Endothelial cell of umbilical vein (primary cell): ENCODE measurements around the gene FOXF1. TPM values are rescaled to one million over a fixed set of nuclear protein-coding genes. Genes with fewer than 3 reads are reported as not detected.

ENCODE experiments used
- BruUV-seq: library from RNA; stranded (reverse); fragments of 400-500 nt; replicated peaks from 2 replicates; lab custom pipeline; 2021; lab: Mats Ljungman, UMichigan
- CTCF ChIA-PET: fragments of 300-600, 350-600 bp; sonication (Branson Sonifier 250); formaldehyde crosslinking; loops from one replicate; lab custom pipeline; 2021; ENCODE audit warnings: antibody characterized with exemption, inconsistent platforms; lab: Charles Lee
- POLR2A ChIA-PET: fragments of 300-600, 350-600 bp; sonication (Branson Sonifier 250); formaldehyde crosslinking; loops from one replicate; lab custom pipeline; 2021; ENCODE audit warnings: antibody characterized with exemption, inconsistent platforms; lab: Charles Lee
- DNase-seq: peaks from one replicate; pipeline ENCODE4 v3.0.0-alpha.2; 2011; ENCODE audit warnings: low read depth, low spot score
- FAIRE-seq: peaks from 2 replicates; lab custom pipeline; 2011; peaks lifted over from hg19 to GRCh38; lab: Jason Lieb, UNC
- H2AFZ ChIP-seq: 2 replicates; pipeline ENCODE4 v1.6.0; 2012; ENCODE audit warnings: low read depth, low read length, control low read depth, inconsistent platforms
- H3K27ac ChIP-seq: 2 replicates; pipeline ENCODE4 v1.5.1; 2011; ENCODE audit warnings: low read depth, mild to moderate bottlenecking, control low read depth, low read length, moderate library complexity; ENCODE audit not compliant: insufficient read depth
- H3K27me3 ChIP-seq, 2 experiments: 2 replicates each; pipeline versions ENCODE4 v1.6.0 to v1.6.1; 2011; ENCODE audit warnings: low read length in 2 of 2, mixed read lengths in 1 of 2; ENCODE audit not compliant: control insufficient read depth in 2 of 2, insufficient read depth in 2 of 2
- H3K36me3 ChIP-seq, 2 experiments: 2 replicates in 1 of 2; 3 replicates in 1 of 2; pipeline ENCODE4 v1.5.1; 2011; ENCODE audit warnings: low read length in 2 of 2, mild to moderate bottlenecking in 1 of 2, moderate library complexity in 1 of 2; ENCODE audit not compliant: control insufficient read depth in 2 of 2, insufficient read depth in 2 of 2; ENCODE audit errors: extremely low read depth in 1 of 2
- H3K4me1 ChIP-seq: 3 replicates; pipeline ENCODE4 v1.5.1; 2011; ENCODE audit warnings: mild to moderate bottlenecking, low read length; ENCODE audit not compliant: control insufficient read depth, insufficient read depth; ENCODE audit errors: extremely low read depth
- H3K4me2 ChIP-seq: 2 replicates; pipeline ENCODE4 v1.6.1; 2011; ENCODE audit warnings: low read length, control low read depth, mixed read lengths; ENCODE audit not compliant: insufficient read depth
- H3K4me3 ChIP-seq, 3 experiments: fragments of 200-600 bp in 1 of 3; sonication (generic), shearing (Covaris generic) in 1 of 3; replicated peaks in 1 of 3; 2 replicates each; pipeline ENCODE4 v1.5.1; 2011 to 2016; ENCODE audit warnings: control low read depth in 3 of 3, low read length in 3 of 3, mild to moderate bottlenecking in 2 of 3, inconsistent platforms in 1 of 3, low read depth in 1 of 3, moderate library complexity in 1 of 3; ENCODE audit not compliant: insufficient read depth in 1 of 3
- H3K79me2 ChIP-seq: 2 replicates; pipeline ENCODE4 v1.6.0; 2012; ENCODE audit warnings: low read length, inconsistent platforms; ENCODE audit not compliant: control insufficient read depth, insufficient read depth
- H3K9ac ChIP-seq: replicated peaks from 2 replicates; pipeline ENCODE3; 2011; ENCODE audit warnings: low read length, control low read depth; ENCODE audit not compliant: insufficient read depth; ENCODE audit errors: extremely low read depth
- H3K9me1 ChIP-seq: replicated peaks from 3 replicates; pipeline ENCODE4 v1.6.0; 2011; ENCODE audit warnings: mild to moderate bottlenecking, low read length; ENCODE audit not compliant: control insufficient read depth, insufficient read depth; ENCODE audit errors: extremely low read depth
- H3K9me3 ChIP-seq: replicated peaks from 2 replicates; pipeline ENCODE4 v1.5.1; 2012; ENCODE audit warnings: low read length, inconsistent platforms; ENCODE audit not compliant: control insufficient read depth, insufficient read depth
- H4K20me1 ChIP-seq: replicated peaks from 2 replicates; pipeline ENCODE3; 2011; ENCODE audit warnings: mild to moderate bottlenecking, low read length; ENCODE audit not compliant: control insufficient read depth, insufficient read depth; ENCODE audit errors: extremely low read depth
- CTCF ChIP-seq, 2 donors: IDR thresholded peaks; 1 replicate in 1 of 2; 2 replicates in 1 of 2; pipeline ENCODE4 v1.5.1; 2011; ENCODE audit warnings: low read length in 2 of 2, mild to moderate bottlenecking in 2 of 2, moderate library complexity in 2 of 2, control low read depth in 1 of 2, inconsistent platforms in 1 of 2, low read depth in 1 of 2; ENCODE audit not compliant: insufficient read depth in 1 of 2; ENCODE audit errors: extremely low read depth in 1 of 2
- POLR2A ChIP-seq: IDR thresholded peaks from 2 replicates; pipeline ENCODE4 v1.6.1; 2012; ENCODE audit warnings: low read depth, mild to moderate bottlenecking, control low read depth, low read length
- POLR2AphosphoS5 ChIP-seq: IDR thresholded peaks from 2 replicates; pipeline ENCODE4 v1.6.1; 2012; ENCODE audit warnings: low read depth, mild to moderate bottlenecking, control low read depth, low read length, moderate library complexity; ENCODE audit not compliant: insufficient read depth
- dilution Hi-C: fragments of 300-500 bp; cut with MboI; formaldehyde crosslinking; loops from one replicate; pipeline ENCODE4 v1.15.0; 2019; ENCODE audit warnings: low sequenced_read_pairs; ENCODE audit not compliant: extremely low pct_ligation_motif_present
- intact Hi-C: fragments of 100-400 bp; cut with micrococcal nuclease; formaldehyde crosslinking; loops from one replicate; pipeline ENCODE4 v1.10.0; 2022
- polyA plus RNA-seq, 4 experiments: library from polyadenylated mRNA; depleted of rRNA in 3 of 4; stranded (reverse) in 3 of 4; unstranded in 1 of 4; fragments of >200 nt; gene quantifications; 2 replicates each; pipeline versions ENCODE4 v1.2.1 to v1.2.3, GENCODE V29; 2011 to 2012; ENCODE audit warnings: missing spikeins in 1 of 4
- total RNA-seq: library from RNA; stranded (reverse); gene quantifications from 2 replicates; pipeline ENCODE4 v1.2.3, GENCODE V29; 2021
- TF ChIP-seq, protein P1 (sequence below): IDR thresholded peaks from 2 replicates; pipeline ENCODE4 v1.6.1; 2011; ENCODE audit not compliant: insufficient read depth, insufficient read length

The FOXF1 gene
- total and polyA plus RNA-seq, 2 donors (not counting 3 experiments of a cell fraction or from before 2014, with no cell fraction given), result 1.0 to 1.1 TPM

- Histone ChIP-seq H3K9me3 (no peaks in the 10 kb centered on the region), H3K4me3 (peak overlapping the region; percentile 28 to 99 (median 39)), H4K20me1 (no peaks in the 10 kb centered on the region), H3K27me3 (no peaks in the 10 kb centered on the region), H2AFZ (peak overlapping the region; percentile 93), H3K9ac (peak overlapping the region; percentile 66), H3K4me1 (peaks cover 18% of the 10 kb centered on the region), H3K79me2 (peaks cover 34% of the 10 kb centered on the region), H3K36me3 (no peaks in the 10 kb centered on the region), H3K4me2 (peak overlapping the region; percentile 98), H3K27ac (peak overlapping the region; percentile 78), H3K9me1 (no peaks in the 10 kb centered on the region)
- FAIRE-seq, result peak; percentile 86
- dilution Hi-C loops, result no loop called here
- ChIA-PET POLR2A (interaction anchor here (1.0 kb wide), 1 partner anchor 498 kb away, joined by 3 read pairs; no protein-coding TSS in a partner anchor), CTCF (interaction anchor here (0.7 to 10.4 kb wide), 53 partner anchors 9 to 830 kb away, joined by 3 to 283 read pairs (median 4); partner anchors contain the start of gene FBXO31)
- peak; percentile 92 for DNase-seq
- no TSS peak for BruUV-seq
- intact Hi-C loops, result loop anchor here (1.0 to 5.0 kb wide), 8 partner anchors 311 to 829 kb away; partner anchors contain the start of gene MAP1LC3B
- TF ChIP-seq, protein P1, sequence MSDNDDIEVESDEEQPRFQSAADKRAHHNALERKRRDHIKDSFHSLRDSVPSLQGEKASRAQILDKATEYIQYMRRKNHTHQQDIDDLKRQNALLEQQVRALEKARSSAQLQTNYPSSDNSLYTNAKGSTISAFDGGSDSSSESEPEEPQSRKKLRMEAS, result no peak
- TF ChIP-seq POLR2AphosphoS5 (peak; percentile 47), CTCF (IDR thresholded peaks at IDR 0.05; ENCODE audit: extremely low read depth in 1 of 2, insufficient read depth in 1 of 2, low read depth in 1 of 2, low read length in 2 of 2) (peak; percentile 99 to 100), POLR2A (no peak)
These were observed 53.4 kb downstream of the FOXF1 start for GRCh38 chr16:86563469-86564345.

Other genes starting within 250 kb of the FOXF1 start
- 21.1 and 23.2 TPM in 2 replicates for gene MTHFSD, start 44.7 kb downstream of the FOXF1 start, total RNA-seq
- 16.7 and 17.8 TPM in 2 replicates for gene MTHFSD, start 44.7 kb downstream of the FOXF1 start, polyA plus RNA-seq
- gene FOXC2, start 56.3 kb downstream of the FOXF1 start, total RNA-seq, result 44.0 and 47.0 TPM in 2 replicates
- gene FOXC2, start 56.3 kb downstream of the FOXF1 start, polyA plus RNA-seq, result 7.2 and 7.7 TPM in 2 replicates
- 3.8 and 4.2 TPM in 2 replicates for gene FOXL1, start 68.0 kb downstream of the FOXF1 start, total RNA-seq
- gene FOXL1, start 68.0 kb downstream of the FOXF1 start, polyA plus RNA-seq, result 2.8 and 3.2 TPM in 2 replicates